IPS-NIHi7 (cell line): ENCODE results near the gene CLCN7.

Source experiments
- DNase-seq: peaks from one replicate; pipeline ENCODE4 v3.0.0; 2012; ENCODE audit warnings: mixed read lengths; ENCODE audit errors: extremely low spot score

CLCN7 gene, protein sequence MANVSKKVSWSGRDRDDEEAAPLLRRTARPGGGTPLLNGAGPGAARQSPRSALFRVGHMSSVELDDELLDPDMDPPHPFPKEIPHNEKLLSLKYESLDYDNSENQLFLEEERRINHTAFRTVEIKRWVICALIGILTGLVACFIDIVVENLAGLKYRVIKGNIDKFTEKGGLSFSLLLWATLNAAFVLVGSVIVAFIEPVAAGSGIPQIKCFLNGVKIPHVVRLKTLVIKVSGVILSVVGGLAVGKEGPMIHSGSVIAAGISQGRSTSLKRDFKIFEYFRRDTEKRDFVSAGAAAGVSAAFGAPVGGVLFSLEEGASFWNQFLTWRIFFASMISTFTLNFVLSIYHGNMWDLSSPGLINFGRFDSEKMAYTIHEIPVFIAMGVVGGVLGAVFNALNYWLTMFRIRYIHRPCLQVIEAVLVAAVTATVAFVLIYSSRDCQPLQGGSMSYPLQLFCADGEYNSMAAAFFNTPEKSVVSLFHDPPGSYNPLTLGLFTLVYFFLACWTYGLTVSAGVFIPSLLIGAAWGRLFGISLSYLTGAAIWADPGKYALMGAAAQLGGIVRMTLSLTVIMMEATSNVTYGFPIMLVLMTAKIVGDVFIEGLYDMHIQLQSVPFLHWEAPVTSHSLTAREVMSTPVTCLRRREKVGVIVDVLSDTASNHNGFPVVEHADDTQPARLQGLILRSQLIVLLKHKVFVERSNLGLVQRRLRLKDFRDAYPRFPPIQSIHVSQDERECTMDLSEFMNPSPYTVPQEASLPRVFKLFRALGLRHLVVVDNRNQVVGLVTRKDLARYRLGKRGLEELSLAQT

DNA sequence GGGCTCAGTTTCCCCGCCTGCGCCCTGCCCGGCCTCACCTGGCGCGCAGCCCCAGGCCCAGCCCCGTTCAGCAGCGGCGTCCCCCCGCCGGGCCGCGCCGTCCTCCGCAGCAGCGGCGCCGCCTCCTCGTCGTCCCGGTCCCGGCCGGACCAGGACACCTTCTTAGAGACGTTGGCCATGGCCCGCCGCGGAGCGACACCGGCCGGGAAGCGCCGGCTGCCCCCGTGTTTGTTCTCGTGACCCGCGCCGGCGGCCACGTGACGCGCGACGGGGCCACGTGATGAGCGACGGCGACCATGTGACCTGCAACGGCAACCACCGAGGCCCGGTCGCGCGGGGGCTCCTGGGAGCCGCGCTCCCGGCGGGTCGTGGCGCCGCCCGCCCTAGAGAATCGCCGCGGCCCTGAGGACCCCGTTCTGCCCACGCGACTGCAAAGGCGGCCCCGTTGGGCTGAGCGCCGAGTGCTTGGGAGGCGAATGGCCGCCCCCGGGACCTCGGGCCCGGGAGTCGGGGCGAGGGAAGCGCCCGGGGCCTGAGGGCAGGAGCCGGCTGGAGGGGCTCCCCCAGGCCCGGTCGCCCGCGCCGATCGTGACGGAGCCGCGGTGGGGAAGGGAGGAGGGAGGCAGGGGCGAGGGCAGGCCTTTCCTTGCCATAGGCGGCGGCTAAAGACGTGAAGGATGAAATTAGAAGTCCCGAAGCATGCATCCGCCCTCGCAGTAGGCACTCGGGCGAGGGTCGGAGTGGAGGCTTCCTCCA lies at the start of gene CLCN7:
TSS of gene CLCN7 (minus strand) at position 233 of the 756 bp plus-strand sequence. CDS start at position 179, 54 bp downstream.
- DNase-seq, result peak; percentile 98

GRCh38 chr16:1524366-1524765 lies 49.5 kb upstream of the CLCN7 start:
- DNase-seq, result no peak

GRCh38 chr16:1523581-1524245 lies 48.9 kb upstream of the CLCN7 start:
- no peak for DNase-seq

GRCh38 chr16:1520461-1520860 lies 45.6 kb upstream of the CLCN7 start:
- DNase-seq, result no peak

GRCh38 chr16:1519831-1520230 lies 45.0 kb upstream of the CLCN7 start:
- DNase-seq, result no peak

DNA sequence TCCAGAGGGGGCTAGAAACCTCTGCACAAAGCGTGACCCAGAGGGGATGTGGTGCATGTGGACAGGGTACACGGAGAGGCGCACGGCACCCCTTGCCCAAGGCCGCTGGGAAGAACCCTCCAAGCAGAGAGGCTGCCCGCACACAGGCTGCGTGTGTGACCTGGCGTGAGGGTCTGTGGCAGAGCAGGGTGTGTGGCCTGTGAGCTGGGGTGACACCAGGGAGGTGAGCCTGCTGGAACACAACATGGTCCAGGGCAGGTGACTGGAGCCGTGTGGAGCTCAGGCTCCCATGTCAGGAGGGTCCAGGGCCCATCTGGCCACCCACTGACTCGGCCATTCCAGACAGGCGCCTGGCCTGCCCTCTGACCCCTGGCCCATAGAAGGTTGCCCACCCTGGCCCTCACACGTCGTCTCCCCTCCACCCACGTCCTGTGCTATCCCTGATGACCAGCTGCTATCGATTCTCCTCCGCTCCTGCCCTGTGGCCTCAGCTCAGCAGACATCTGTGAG lies 43.9 kb upstream of the CLCN7 start:
- no peak for DNase-seq

DNA sequence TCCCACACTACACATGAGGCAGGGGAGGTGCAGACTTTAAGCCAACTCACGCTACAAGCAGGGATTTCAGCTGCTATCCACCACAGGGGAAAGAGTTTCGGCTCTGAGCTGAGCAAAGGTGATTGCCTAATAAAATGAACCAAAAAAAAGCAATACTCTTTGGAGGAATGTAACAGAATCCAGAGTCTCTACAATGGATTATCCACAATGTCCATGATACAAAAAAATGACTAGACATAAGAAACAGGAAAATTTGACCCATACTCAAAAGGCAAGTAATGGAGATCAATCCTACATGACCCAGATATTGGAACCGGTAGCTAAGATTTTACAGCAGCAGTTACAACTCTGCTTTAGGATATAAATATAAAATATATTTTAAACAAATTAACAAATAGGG lies 39.7 kb upstream of the CLCN7 start:
- no peak for DNase-seq

DNA sequence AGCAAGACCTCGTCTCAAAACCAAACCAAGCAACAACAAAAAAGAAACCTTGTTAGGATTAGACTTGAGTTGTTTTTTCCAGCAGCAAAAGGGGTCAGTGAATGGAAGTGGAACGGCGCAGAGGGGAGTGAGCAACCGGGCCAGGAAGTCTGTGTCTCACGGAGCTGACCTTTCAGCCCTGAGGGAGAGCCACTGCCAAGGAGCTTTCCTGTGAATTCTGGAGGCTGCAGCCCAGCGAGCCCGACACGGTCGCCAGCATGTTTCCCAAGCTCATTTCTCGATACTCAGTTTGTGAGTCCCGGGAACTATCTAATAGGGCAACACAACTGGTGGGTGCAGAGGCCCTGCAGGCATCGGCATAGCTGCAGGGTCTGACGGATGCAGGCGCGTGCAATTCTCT lies 37.9 kb upstream of the CLCN7 start:
- DNase-seq, result no peak

- no peak for DNase-seq
These were observed 37.1 kb upstream of the CLCN7 start for GRCh38 chr16:1511662-1512569.

- peak; percentile 55 for DNase-seq
These were observed 36.1 kb upstream of the CLCN7 start for GRCh38 chr16:1510941-1511351.

- no peak for DNase-seq
These were observed 35.4 kb upstream of the CLCN7 start for GRCh38 chr16:1510272-1510671.

DNA sequence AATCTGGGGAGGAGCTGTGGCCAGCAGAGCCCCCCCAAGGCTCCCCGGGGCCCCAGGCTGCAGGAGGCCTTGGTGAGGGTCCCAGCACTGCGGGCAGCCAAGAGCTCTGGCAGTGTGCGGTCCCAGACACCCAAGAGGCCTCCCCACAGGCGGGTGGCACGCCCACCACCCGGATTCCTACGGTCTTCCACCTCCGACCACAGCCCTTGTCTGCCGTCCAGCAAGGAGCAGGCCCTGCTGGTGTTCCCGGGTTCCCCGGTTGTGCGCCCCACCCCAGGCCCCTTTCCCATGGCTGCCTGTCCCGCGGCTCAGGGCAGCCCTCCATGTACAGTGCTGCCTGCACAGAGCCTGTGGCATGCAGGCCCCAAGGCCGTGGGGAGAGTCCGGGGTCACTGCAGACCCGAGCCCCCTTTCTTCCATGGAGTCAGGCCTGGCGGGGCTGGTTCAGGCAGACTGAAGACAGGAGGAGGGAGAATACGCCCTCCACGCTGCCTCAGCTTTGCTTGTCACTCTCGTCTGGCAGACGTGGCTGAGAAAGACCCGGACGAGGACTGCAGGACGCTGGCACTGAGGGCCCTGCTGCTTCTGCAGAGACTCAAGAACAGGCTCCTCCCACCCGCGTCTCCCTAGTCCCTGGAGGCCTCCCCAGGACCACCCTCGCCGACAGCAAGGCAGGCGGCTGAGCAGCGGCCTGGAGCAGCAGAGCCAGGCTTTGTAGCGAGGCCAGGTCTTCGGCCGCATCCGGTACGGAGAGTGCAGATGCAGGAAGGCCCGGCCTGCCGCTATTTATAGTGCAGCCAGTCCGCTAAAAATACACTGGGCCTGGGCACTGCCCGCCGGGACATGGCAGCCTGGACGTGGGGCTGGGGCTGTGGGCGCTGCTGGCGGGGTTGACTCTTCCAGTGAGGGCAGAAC lies 34.7 kb upstream of the CLCN7 start:
- no peak for DNase-seq

- DNase-seq, result no peak
These were observed 33.8 kb upstream of the CLCN7 start for GRCh38 chr16:1508494-1509187.

DNA sequence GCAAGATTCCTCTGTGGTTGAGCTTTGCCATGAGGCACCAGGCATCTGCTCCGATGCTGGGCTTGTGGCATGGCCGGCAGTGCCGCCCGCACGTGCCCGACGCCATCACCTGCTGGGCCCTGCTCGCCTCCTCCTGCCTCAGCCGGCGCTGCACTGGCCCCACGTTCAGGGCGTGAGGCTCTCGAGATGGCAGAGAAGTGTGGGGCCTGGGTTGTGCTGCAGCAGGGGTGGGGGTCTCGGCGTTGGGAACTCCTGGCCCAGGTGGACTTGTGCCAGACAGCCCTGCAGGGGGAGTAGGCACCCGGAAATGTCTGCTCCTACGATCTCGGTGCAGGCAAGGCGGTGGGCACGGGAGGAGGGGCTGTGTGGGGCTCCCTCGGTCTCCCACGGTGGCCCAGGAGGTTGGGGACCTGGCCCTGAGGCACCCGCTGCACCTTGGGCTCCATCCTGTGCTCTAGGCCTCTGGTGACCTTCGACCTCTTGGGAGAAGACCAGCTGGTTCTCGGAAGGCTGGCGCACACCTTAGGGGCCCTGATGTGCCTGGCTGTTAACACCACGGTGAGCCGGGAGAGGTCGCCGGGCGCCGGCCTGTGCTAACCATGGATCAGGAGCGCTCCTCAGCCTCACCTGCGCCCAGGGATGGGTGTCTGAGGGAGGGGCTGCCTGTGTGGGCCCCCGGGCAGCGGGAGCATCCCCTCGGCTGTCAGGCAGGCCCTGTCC lies 31.8 kb upstream of the CLCN7 start:
- DNase-seq, result no peak

DNA sequence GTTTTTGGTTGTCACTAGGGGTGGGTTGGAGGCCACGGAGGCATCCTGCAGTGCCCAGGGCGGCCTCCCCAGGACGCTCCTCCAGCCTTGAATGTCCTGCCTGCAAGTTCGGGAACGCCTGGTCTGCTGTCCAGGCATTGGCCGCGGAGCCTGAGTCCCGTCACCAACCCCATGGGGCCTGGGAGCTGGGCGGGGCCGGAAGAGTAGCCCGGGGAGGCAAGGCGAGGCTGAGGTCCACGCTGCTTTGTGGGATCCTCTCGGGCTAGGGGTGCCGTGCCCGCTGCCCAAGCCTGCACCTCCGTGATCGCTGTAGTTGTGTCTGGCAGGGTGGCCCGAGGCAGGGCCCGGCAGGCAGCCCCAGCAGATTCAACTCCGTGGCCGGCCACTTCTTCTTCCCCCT lies 31.1 kb upstream of the CLCN7 start:
- DNase-seq, result no peak

DNA sequence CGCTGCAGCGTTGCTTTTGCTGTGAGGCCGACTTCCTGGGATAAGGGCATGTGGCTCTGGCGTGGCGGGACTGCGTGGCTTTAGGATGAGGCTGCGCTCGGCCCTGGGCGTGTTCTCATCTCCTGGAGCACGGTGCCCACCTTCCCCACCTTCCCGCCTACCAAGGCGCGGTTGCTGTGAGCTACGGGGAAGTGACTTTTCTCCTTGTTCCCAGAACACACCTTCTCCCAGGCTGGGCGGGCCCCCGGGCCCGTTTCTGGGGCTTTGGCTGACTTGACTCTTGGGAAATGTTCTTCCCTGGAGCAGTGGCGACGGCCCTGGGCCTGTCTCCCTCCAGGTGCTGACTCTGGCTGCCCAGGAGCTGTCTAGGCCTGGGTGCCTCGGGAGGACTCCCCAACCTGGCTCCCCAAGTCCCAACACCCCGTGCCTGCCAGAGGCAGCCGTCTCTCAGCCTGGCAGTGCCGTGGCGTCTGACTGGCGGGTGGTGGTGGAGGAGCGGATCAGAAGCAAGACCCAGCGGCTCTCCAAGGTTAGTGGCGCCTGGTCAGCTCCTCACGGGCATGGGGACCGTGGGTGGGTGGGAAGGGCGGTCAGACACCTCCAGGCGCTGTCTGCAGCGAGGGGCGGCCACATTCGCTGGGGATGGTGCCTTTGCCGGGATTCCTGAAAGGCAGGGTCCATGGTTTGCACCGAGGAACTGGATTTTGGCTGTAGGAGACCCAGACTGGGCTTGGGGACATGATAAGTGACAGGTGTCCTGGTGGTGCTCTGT lies 30.4 kb upstream of the CLCN7 start:
- no peak for DNase-seq
